Stimulated activated CD4-positive, alpha-beta T cell treated with anti-CD3 and anti-CD28 coated beads, Interleukin-1b, Interleukin-23, amount 100 ng/mL, for 4 hours (primary cell): ENCODE results near the gene LRRC4C.

Experiments
- DNase-seq, 2 donors: peaks; one replicate each; pipeline ENCODE4 v3.0.0-alpha.2; 2020; ENCODE audit warnings: low read depth in 2 of 2

Gene LRRC4C

GRCh38 chr11:40291329-40291728, 1168.1 kb downstream of the LRRC4C start:
- no peak for DNase-seq

- DNase-seq: no peak
Observed at GRCh38 chr11:40290171-40290631, 1169.3 kb downstream of the LRRC4C start.

DNA sequence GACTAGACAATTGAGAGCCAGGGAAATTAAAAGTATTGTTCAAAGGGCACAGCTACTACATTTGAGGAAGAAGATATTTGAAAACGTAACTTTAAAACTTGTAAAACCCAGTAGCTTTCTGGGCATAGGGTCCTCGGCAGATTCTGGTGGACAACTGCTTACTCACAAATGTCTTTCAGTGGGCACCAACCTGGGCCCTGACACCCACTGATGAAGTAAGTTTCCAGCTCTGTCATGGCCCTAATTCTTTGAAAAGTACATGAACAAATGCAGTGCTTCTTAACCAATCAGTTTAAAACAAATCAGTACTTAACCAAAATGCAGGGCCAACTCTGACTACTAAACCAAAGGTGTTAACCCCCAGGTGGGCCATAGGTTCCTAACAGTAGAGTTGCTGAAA, 1170.1 kb downstream of the LRRC4C start:
- no peak for DNase-seq

- no peak for DNase-seq
Observed at GRCh38 chr11:40287916-40288803, 1171.3 kb downstream of the LRRC4C start.

- no peak for DNase-seq
Observed at GRCh38 chr11:40286137-40286536, 1173.3 kb downstream of the LRRC4C start.

GRCh38 chr11:40285558-40285957, 1173.9 kb downstream of the LRRC4C start:
- DNase-seq: no peak

DNA sequence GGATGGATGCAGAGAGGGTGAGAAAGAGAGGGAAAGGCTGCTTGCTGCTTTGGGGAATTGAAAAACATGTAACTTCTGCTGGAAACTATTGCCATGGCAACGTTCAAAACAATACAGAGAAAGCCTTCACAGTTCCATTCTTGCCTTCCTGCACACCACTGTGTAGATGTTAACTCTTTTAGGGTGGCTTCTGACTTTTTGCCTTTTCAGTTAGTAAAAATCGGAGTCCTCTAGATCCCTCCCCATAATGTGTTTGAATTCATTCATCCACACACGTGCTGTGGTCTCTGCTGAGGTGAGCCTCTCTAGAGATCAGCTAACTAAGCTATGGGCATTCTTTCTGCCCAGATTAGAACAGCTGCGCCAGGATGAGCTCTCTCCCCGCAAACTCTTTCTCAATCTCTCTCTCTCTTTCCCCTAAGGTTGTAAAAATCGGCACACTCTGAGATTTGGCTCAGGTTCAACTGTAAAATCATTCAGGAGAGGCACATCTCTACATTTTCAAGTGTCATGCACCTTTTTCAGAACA, 1178.3 kb downstream of the LRRC4C start:
- DNase-seq: no peak

- DNase-seq: no peak
Observed at GRCh38 chr11:40280159-40281051, 1179.0 kb downstream of the LRRC4C start.

DNA sequence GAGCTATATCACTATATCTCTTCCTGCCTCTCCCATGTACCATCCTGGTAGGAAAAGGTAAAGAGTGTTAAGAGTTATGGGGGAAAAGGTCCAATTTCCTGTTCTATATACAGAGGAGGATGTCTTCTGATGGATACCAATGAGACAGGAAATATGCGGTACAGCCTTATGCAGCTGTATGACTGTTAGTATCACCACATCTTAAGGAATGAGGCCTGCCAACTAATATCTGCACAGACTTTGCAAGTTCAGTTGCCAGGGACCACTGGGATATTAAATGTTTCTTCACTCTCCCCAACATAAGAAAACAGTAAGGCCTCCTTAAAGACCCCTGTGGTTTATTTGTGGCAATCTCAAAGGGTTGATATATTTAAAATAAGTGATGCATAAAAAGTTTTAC, 1182.5 kb downstream of the LRRC4C start:
- DNase-seq: no peak

DNA sequence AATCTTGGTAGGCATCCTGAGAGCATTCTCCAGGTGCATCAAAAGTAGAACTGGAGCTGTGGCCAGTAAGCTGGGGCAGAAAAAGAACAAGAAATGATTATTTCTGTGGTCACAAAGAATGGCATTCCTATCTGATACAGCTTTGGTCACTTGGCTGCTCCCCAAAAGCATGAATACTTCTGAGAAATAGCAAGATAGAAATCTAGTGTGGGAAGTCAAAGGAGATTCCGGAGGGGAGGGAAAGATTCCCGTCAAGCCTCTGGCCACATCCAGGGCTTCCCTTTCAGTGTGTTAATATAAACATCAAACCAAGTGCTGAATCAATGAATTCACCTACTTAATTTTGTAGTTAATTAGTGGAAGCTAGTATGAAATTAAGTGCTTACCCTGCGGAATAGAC, 1185.4 kb downstream of the LRRC4C start:
- DNase-seq: no peak

DNA sequence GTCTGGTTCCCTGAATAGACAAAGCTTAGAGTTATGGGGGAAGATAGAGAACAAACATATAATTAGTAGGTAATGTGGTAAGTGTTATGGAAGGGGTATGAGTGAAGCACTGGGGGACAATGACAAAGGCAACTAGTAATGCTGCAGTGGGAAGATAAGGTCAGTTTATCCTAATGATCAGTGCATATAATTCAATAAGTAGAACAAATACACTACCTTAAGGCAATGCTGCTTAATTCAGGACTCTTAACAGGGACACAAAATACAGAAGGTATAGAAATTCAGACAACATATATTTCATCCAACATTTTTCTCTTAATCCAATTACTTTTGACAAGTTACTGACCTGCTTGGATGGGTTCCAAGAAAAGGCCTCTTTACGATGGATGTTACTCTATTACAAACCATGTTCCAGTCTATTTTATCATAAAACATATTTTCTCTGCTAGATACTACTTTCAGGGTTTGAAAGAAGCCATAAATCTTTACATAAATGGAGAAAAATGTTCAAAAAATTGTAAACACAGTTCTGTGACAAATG, 1186.2 kb downstream of the LRRC4C start:
- no peak for DNase-seq

GRCh38 chr11:40271361-40271760, 1188.1 kb downstream of the LRRC4C start:
- DNase-seq: no peak

GRCh38 chr11:40269865-40270264, 1189.6 kb downstream of the LRRC4C start:
- DNase-seq: no peak

DNA sequence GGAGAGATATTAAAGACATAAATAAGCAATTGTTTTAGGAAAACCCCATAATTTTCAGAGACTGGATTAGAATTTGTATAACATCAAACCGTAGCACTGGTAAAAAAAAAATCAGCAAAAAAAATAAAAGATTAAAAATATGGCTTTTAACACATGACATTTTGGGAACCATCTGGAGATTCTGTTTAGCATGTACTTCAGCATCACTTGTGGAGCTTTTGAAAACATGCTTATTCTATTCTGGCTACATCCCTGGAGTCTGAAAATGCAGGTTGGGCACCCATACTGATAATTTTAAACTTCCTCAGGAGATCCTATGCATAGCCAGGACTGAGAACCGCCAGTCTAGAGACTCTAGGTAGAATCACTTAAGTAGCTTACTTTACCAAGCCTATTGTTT, 1190.9 kb downstream of the LRRC4C start:
- no peak for DNase-seq

DNA sequence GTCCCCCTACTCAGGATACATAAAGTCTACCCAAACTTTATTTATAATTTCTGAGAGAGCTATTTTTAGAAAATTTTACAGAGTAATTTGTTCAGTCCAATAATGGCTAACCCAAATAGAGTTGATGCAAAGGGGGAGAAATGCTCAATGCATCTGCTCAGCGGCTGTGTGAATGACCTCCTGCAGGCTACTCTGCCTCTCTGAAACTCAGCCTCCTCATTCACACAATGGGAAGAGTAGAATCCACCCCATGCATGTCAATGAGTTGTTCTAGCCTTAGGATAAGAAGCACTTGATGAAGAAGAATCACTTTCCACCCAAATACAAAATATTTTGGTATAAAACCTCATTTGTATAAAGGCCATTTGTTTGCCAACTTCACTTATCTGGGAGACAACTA, 1204.0 kb downstream of the LRRC4C start:
- no peak for DNase-seq

DNA sequence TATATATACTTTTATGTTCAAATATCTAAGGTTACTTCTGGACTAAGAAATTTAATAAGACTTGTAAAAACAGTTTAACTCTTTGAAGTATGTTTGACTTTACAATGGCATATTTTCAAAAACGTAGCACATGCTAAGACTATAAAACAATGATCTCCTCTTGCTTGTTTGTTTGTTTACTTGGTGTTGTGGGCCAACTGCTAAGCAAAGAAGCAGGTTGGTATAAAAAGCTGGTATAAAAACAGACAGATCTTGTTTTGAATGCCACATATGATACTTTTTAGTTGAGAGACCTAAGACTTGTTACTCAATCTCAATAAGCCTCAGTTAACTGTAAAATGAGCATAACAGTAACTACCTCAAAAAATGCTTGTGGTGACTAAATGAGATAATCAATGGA, 1206.3 kb downstream of the LRRC4C start:
- no peak for DNase-seq

GRCh38 chr11:40252236-40252635, 1207.2 kb downstream of the LRRC4C start:
- DNase-seq: no peak

DNA sequence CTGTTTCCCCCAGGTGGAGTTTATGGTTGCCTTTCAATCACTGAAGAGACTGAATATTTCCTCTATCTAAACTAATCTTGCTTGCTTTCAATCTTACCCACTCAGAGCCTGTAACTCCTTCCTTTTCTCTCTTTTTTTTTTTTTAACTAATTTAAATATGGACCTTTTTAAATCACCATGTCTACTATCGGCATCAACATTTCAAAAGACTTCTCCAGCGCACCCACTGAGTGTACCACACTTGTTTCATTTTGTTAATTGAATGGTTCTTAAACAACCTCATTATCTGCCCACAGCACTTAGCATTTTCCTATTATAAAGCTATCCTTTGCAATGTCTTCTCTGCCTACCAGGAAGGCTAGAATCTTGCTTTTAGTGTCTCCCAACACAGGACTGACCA, 1212.5 kb downstream of the LRRC4C start:
- no peak for DNase-seq

- no peak for DNase-seq
Observed at GRCh38 chr11:40241524-40242051, 1217.9 kb downstream of the LRRC4C start.

GRCh38 chr11:40240284-40240683, 1219.2 kb downstream of the LRRC4C start:
- no peak for DNase-seq

- DNase-seq: no peak
Observed at GRCh38 chr11:40236526-40236925, 1222.9 kb downstream of the LRRC4C start.

- no peak for DNase-seq
Observed at GRCh38 chr11:40235841-40236240, 1223.6 kb downstream of the LRRC4C start.
